ENCODE results near the gene SRPK2. TPM values are rescaled to one million over a fixed set of nuclear protein-coding genes. Genes with fewer than 3 reads are reported as not detected.

SRPK2 gene
- total RNA-seq, 1 donor from 2014 or later, result 54.1 TPM

GRCh38 chr7:105224884-105225651 is 163.7 kb downstream of the SRPK2 start:
- no peak for DNase-seq (ENCODE audit: low spot score)

- no peak for DNase-seq (ENCODE audit: low spot score)
Observed at GRCh38 chr7:105222953-105223352, 165.8 kb downstream of the SRPK2 start.

- no peak for DNase-seq (ENCODE audit: low spot score)
Observed at GRCh38 chr7:105219771-105220160, 169.0 kb downstream of the SRPK2 start.

GRCh38 chr7:105218939-105219770 is 169.6 kb downstream of the SRPK2 start:
- no peak for DNase-seq (ENCODE audit: low spot score)

GRCh38 chr7:105218215-105218614 is 170.5 kb downstream of the SRPK2 start:
- DNase-seq (ENCODE audit: low spot score), result no peak

- no peak for DNase-seq (ENCODE audit: low spot score)
Observed at GRCh38 chr7:105216786-105217185, 171.9 kb downstream of the SRPK2 start.

- no peak for DNase-seq (ENCODE audit: low spot score)
Observed at GRCh38 chr7:105215821-105216220, 172.9 kb downstream of the SRPK2 start.

GRCh38 chr7:105215182-105215581 is 173.5 kb downstream of the SRPK2 start:
- no peak for DNase-seq (ENCODE audit: low spot score)

- no peak for DNase-seq (ENCODE audit: low spot score)
Observed at GRCh38 chr7:105213611-105214010, 175.1 kb downstream of the SRPK2 start.

- no peak for DNase-seq (ENCODE audit: low spot score)
Observed at GRCh38 chr7:105212212-105212611, 176.5 kb downstream of the SRPK2 start.

- DNase-seq (ENCODE audit: low spot score), result no peak
Observed at GRCh38 chr7:105210721-105211205, 178.0 kb downstream of the SRPK2 start.

GRCh38 chr7:105209870-105210269 is 178.9 kb downstream of the SRPK2 start:
- no peak for DNase-seq (ENCODE audit: low spot score)

GRCh38 chr7:105209433-105209832 is 179.3 kb downstream of the SRPK2 start:
- no peak for DNase-seq (ENCODE audit: low spot score)

- DNase-seq (ENCODE audit: low spot score), result no peak
Observed at GRCh38 chr7:105206985-105207384, 181.7 kb downstream of the SRPK2 start.

GRCh38 chr7:105205592-105206237 is 183.0 kb downstream of the SRPK2 start:
- no peak for DNase-seq (ENCODE audit: low spot score)

GRCh38 chr7:105204953-105205352 is 183.8 kb downstream of the SRPK2 start:
- DNase-seq (ENCODE audit: low spot score), result no peak

GRCh38 chr7:105204520-105204919 is 184.2 kb downstream of the SRPK2 start:
- no peak for DNase-seq (ENCODE audit: low spot score)

GRCh38 chr7:105202616-105203015 is 186.1 kb downstream of the SRPK2 start:
- DNase-seq (ENCODE audit: low spot score), result no peak

GRCh38 chr7:105199386-105199785 is 189.3 kb downstream of the SRPK2 start:
- DNase-seq (ENCODE audit: low spot score), result no peak

GRCh38 chr7:105198223-105198622 is 190.5 kb downstream of the SRPK2 start:
- no peak for DNase-seq (ENCODE audit: low spot score)

- DNase-seq (ENCODE audit: low spot score), result no peak
Observed at GRCh38 chr7:105196473-105196872, 192.2 kb downstream of the SRPK2 start.

GRCh38 chr7:105195891-105196290 is 192.8 kb downstream of the SRPK2 start:
- no peak for DNase-seq (ENCODE audit: low spot score)
